ENCODE results near the gene SLC12A4.

Gene SLC12A4

GRCh38 chr16:67967183-67967957, 1.1 kb downstream of the SLC12A4 start:
- Histone ChIP-seq H3K9me3 (ENCODE audit: control insufficient read depth, low read length) (no peaks in the 10 kb centered on the region), H3K9ac (ENCODE audit: low read length) (peak overlapping the region; percentile 97), H3K36me3 (ENCODE audit: control insufficient read depth, insufficient read depth, low read length, severe bottlenecking) (peaks cover 6% of the 10 kb centered on the region), H3K4me1 (ENCODE audit: control insufficient read depth, insufficient read depth, low read length) (peaks cover 54% of the 10 kb centered on the region), H3K27me3 (replicated peaks; ENCODE audit: control insufficient read depth, insufficient read depth, low read length) (no peaks in the 10 kb centered on the region), H3K4me3 (ENCODE audit: low read length) (peak overlapping the region; percentile 92)
- DNase-seq (ENCODE audit: low read depth): peak; percentile 51

- Histone ChIP-seq H3K9me3 (ENCODE audit: control insufficient read depth, low read length) (no peaks in the 10 kb centered on the region), H3K4me1 (ENCODE audit: control insufficient read depth, insufficient read depth, low read length) (peaks cover 59% of the 10 kb centered on the region), H3K4me3 (ENCODE audit: low read length) (peak overlapping the region; percentile 92), H3K9ac (ENCODE audit: low read length) (peak overlapping the region; percentile 97), H3K36me3 (ENCODE audit: control insufficient read depth, insufficient read depth, low read length, severe bottlenecking) (peaks cover 13% of the 10 kb centered on the region), H3K27me3 (replicated peaks; ENCODE audit: control insufficient read depth, insufficient read depth, low read length) (no peaks in the 10 kb centered on the region)
- peak; percentile 59 for DNase-seq (ENCODE audit: low read depth)
Measured at GRCh38 chr16:67966549-67967182, 1.8 kb downstream of the SLC12A4 start.

GRCh38 chr16:67965668-67966548, 2.5 kb downstream of the SLC12A4 start:
- H3K9me3 ChIP-seq (ENCODE audit: control insufficient read depth, low read length): no peaks in the 10 kb centered on the region
- no peaks in the 10 kb centered on the region for H3K27me3 ChIP-seq (replicated peaks; ENCODE audit: control insufficient read depth, insufficient read depth, low read length)
- H3K36me3 ChIP-seq (ENCODE audit: control insufficient read depth, insufficient read depth, low read length, severe bottlenecking): peaks cover 21% of the 10 kb centered on the region
- peak; percentile 21 for DNase-seq (ENCODE audit: low read depth)
- H3K9ac ChIP-seq (ENCODE audit: low read length): peak overlapping the region; percentile 97
- peaks cover 59% of the 10 kb centered on the region for H3K4me1 ChIP-seq (ENCODE audit: control insufficient read depth, insufficient read depth, low read length)
- peak overlapping the region; percentile 92 for H3K4me3 ChIP-seq (ENCODE audit: low read length)

GRCh38 chr16:67964477-67965131, 3.8 kb downstream of the SLC12A4 start:
- no peak overlapping the region for H3K9ac ChIP-seq (ENCODE audit: low read length)
- no peaks in the 10 kb centered on the region for H3K9me3 ChIP-seq (ENCODE audit: control insufficient read depth, low read length)
- H3K36me3 ChIP-seq (ENCODE audit: control insufficient read depth, insufficient read depth, low read length, severe bottlenecking): peaks cover 32% of the 10 kb centered on the region
- H3K27me3 ChIP-seq (replicated peaks; ENCODE audit: control insufficient read depth, insufficient read depth, low read length): no peaks in the 10 kb centered on the region
- no peak overlapping the region for H3K4me3 ChIP-seq (ENCODE audit: low read length)
- H3K4me1 ChIP-seq (ENCODE audit: control insufficient read depth, insufficient read depth, low read length): peaks cover 69% of the 10 kb centered on the region
- DNase-seq (ENCODE audit: low read depth): no peak

- no peaks in the 10 kb centered on the region for H3K9me3 ChIP-seq (ENCODE audit: control insufficient read depth, low read length)
- peaks cover 38% of the 10 kb centered on the region for H3K36me3 ChIP-seq (ENCODE audit: control insufficient read depth, insufficient read depth, low read length, severe bottlenecking)
- no peak overlapping the region for H3K4me3 ChIP-seq (ENCODE audit: low read length)
- no peak overlapping the region for H3K9ac ChIP-seq (ENCODE audit: low read length)
- no peaks in the 10 kb centered on the region for H3K27me3 ChIP-seq (replicated peaks; ENCODE audit: control insufficient read depth, insufficient read depth, low read length)
- peak; percentile 33 for DNase-seq (ENCODE audit: low read depth)
- H3K4me1 ChIP-seq (ENCODE audit: control insufficient read depth, insufficient read depth, low read length): peaks cover 73% of the 10 kb centered on the region
Measured at GRCh38 chr16:67963662-67964321, 4.6 kb downstream of the SLC12A4 start.

GRCh38 chr16:67963292-67963661, 5.2 kb downstream of the SLC12A4 start:
- H3K9ac ChIP-seq (ENCODE audit: low read length): no peak overlapping the region
- no peak for DNase-seq (ENCODE audit: low read depth)
- no peak overlapping the region for H3K4me3 ChIP-seq (ENCODE audit: low read length)
- peaks cover 43% of the 10 kb centered on the region for H3K36me3 ChIP-seq (ENCODE audit: control insufficient read depth, insufficient read depth, low read length, severe bottlenecking)
- H3K9me3 ChIP-seq (ENCODE audit: control insufficient read depth, low read length): no peaks in the 10 kb centered on the region
- H3K27me3 ChIP-seq (replicated peaks; ENCODE audit: control insufficient read depth, insufficient read depth, low read length): no peaks in the 10 kb centered on the region
- H3K4me1 ChIP-seq (ENCODE audit: control insufficient read depth, insufficient read depth, low read length): peaks cover 76% of the 10 kb centered on the region

GRCh38 chr16:67962135-67962534, 6.3 kb downstream of the SLC12A4 start:
- H3K4me1 ChIP-seq (ENCODE audit: control insufficient read depth, insufficient read depth, low read length): peaks cover 75% of the 10 kb centered on the region
- peaks cover 54% of the 10 kb centered on the region for H3K36me3 ChIP-seq (ENCODE audit: control insufficient read depth, insufficient read depth, low read length, severe bottlenecking)
- DNase-seq (ENCODE audit: low read depth): no peak
- H3K4me3 ChIP-seq (ENCODE audit: low read length): no peak overlapping the region
- H3K27me3 ChIP-seq (replicated peaks; ENCODE audit: control insufficient read depth, insufficient read depth, low read length): no peaks in the 10 kb centered on the region
- no peaks in the 10 kb centered on the region for H3K9me3 ChIP-seq (ENCODE audit: control insufficient read depth, low read length)
- no peak overlapping the region for H3K9ac ChIP-seq (ENCODE audit: low read length)

- no peak for DNase-seq (ENCODE audit: low read depth)
- peaks cover 70% of the 10 kb centered on the region for H3K4me1 ChIP-seq (ENCODE audit: control insufficient read depth, insufficient read depth, low read length)
- H3K9me3 ChIP-seq (ENCODE audit: control insufficient read depth, low read length): no peaks in the 10 kb centered on the region
- H3K4me3 ChIP-seq (ENCODE audit: low read length): no peak overlapping the region
- H3K9ac ChIP-seq (ENCODE audit: low read length): no peak overlapping the region
- no peaks in the 10 kb centered on the region for H3K27me3 ChIP-seq (replicated peaks; ENCODE audit: control insufficient read depth, insufficient read depth, low read length)
- peaks cover 54% of the 10 kb centered on the region for H3K36me3 ChIP-seq (ENCODE audit: control insufficient read depth, insufficient read depth, low read length, severe bottlenecking)
Measured at GRCh38 chr16:67961551-67961957, 6.9 kb downstream of the SLC12A4 start.

GRCh38 chr16:67959536-67960329, 8.7 kb downstream of the SLC12A4 start:
- H3K4me1 ChIP-seq (ENCODE audit: control insufficient read depth, insufficient read depth, low read length): peaks cover 56% of the 10 kb centered on the region
- no peaks in the 10 kb centered on the region for H3K9me3 ChIP-seq (ENCODE audit: control insufficient read depth, low read length)
- H3K36me3 ChIP-seq (ENCODE audit: control insufficient read depth, insufficient read depth, low read length, severe bottlenecking): peaks cover 65% of the 10 kb centered on the region
- DNase-seq (ENCODE audit: low read depth): peak; percentile 66
- peak overlapping the region; percentile 81 for H3K9ac ChIP-seq (ENCODE audit: low read length)
- H3K4me3 ChIP-seq (ENCODE audit: low read length): peak overlapping the region; percentile 63
- H3K27me3 ChIP-seq (replicated peaks; ENCODE audit: control insufficient read depth, insufficient read depth, low read length): no peaks in the 10 kb centered on the region

- peaks cover 43% of the 10 kb centered on the region for H3K4me1 ChIP-seq (ENCODE audit: control insufficient read depth, insufficient read depth, low read length)
- H3K9me3 ChIP-seq (ENCODE audit: control insufficient read depth, low read length): no peaks in the 10 kb centered on the region
- H3K27me3 ChIP-seq (replicated peaks; ENCODE audit: control insufficient read depth, insufficient read depth, low read length): no peaks in the 10 kb centered on the region
- no peak for DNase-seq (ENCODE audit: low read depth)
- H3K4me3 ChIP-seq (ENCODE audit: low read length): no peak overlapping the region
- peaks cover 77% of the 10 kb centered on the region for H3K36me3 ChIP-seq (ENCODE audit: control insufficient read depth, insufficient read depth, low read length, severe bottlenecking)
- H3K9ac ChIP-seq (ENCODE audit: low read length): no peak overlapping the region
Measured at GRCh38 chr16:67957622-67958021, 10.8 kb downstream of the SLC12A4 start.
